Upper lobe of left lung (tissue), 6 donors: ENCODE data around the gene SMAD7. TPM values are rescaled to one million over a fixed set of nuclear protein-coding genes. Genes with fewer than 3 reads are reported as not detected.

ENCODE experiments used
- ATAC-seq, 2 donors: fragments of 200-7000 bp; cut with Tn5 transposase; one replicate each; pipeline ENCODE4 v1.9.1; 2022; ENCODE audit warnings: mild to moderate bottlenecking in 2 of 2, moderate library complexity in 2 of 2; ENCODE audit not compliant: low FRiP score in 2 of 2
- DNase-seq, 2 donors: peaks; one replicate each; pipeline ENCODE4 v3.0.0-alpha.2; 2019 to 2020
- H3K27ac ChIP-seq, 4 donors: fragments of 200-600 bp; sonication (generic); one replicate each; pipeline ENCODE4 v1.5.1; 2016 to 2019
- H3K27me3 ChIP-seq, 4 donors: fragments of 200-600 bp; sonication (generic); one replicate each; pipeline ENCODE4 v1.5.1; 2017 to 2019
- H3K36me3 ChIP-seq, 4 donors: fragments of 200-600 bp; sonication (generic); one replicate each; pipeline ENCODE4 v1.5.1; 2016 to 2019
- H3K4me1 ChIP-seq, 4 donors: fragments of 200-600 bp; sonication (generic); one replicate each; pipeline ENCODE4 v1.5.1; 2018 to 2019
- H3K4me3 ChIP-seq, 4 donors: fragments of 200-600 bp; sonication (generic); one replicate each; pipeline ENCODE4 v1.5.1; 2017 to 2019; ENCODE audit warnings: mild to moderate bottlenecking in 2 of 4, moderate library complexity in 1 of 4
- H3K9me3 ChIP-seq, 4 donors: fragments of 200-600 bp; sonication (generic); one replicate each; pipeline ENCODE4 v1.5.1; 2018 to 2019
- EP300 ChIP-seq, 4 donors: sonication (generic); formaldehyde crosslinking; IDR thresholded peaks; one replicate each; pipeline ENCODE4 v1.5.1; 2017; ENCODE audit warnings: antibody characterized with exemption in 4 of 4, control low read depth in 2 of 4
- POLR2A ChIP-seq, 4 donors: fragments of 450-650 bp; IDR thresholded peaks; one replicate each; pipeline ENCODE4 v1.5.1; 2016 to 2017; ENCODE audit warnings: antibody characterized with exemption in 4 of 4, mild to moderate bottlenecking in 2 of 4
- POLR2AphosphoS5 ChIP-seq, 2 donors: sonication (generic); formaldehyde crosslinking; IDR thresholded peaks; one replicate each; pipeline ENCODE4 v1.5.1; 2017; ENCODE audit warnings: antibody characterized with exemption in 2 of 2
- WGBS, 2 donors: methylation state at CpG; one replicate each; pipeline ENCODE4 v1.1.5; 2017 to 2018; 5-methylcytosine and 5-hydroxymethylcytosine counted together
- total RNA-seq, 6 donors: library from RNA; depleted of rRNA in 4 of 6; stranded (reverse); fragments of >200 nt in 4 of 6; gene quantifications; one replicate each; pipeline versions ENCODE4 v1.1.0 to v1.2.1, GENCODE V29; 2016 to 2021
- TF ChIP-seq, protein P1 (sequence below), 6 experiments: fragments of 450-650 bp in 4 of 6; fragments of 200-600 bp in 2 of 6; sonication (generic) in 2 of 6; IDR thresholded peaks; one replicate each; pipeline ENCODE4 v1.5.1; 2016 to 2019; ENCODE audit warnings: antibody characterized with exemption in 6 of 6
- donor health status: DM: no; HTN: no; CAD: no; lungs with moderate emphysema.
- donor health status: DM: no; HTN: yes; CAD: no; lungs with severe emphysema.

SMAD7 gene
- total RNA-seq, 6 donors from 2014 or later, result 39.6 to 89.0 (median 61.5) TPM

DNA sequence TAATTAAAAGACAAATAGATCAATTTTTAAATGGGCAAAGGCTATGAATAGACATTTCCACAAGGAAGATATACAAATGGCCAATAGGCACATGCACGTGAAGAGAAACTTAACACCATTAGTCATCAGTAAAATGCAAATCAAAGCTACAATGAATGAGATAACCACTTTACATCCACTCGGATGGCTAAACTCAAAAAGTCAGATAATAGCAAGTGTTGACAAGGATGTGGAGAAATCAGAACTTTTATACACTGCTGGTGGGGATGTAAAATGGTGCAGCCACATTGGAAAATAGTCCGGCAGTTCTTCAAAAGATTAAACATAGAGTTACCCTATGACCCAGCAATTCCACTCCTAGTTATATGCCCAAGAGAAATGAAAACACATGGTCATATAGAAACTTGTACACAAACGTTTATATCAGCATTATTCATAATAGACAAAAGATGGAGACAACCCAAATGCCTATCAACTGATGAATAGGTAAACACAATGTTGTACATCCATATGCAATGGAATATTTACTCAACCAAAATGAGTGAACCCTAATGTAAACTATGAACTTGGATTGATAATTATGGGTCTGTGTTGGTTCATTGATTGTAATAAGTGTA, 51.1 kb downstream of the SMAD7 start:
- TF ChIP-seq POLR2A (IDR thresholded peaks at IDR 0.05), result no peak
- TF ChIP-seq POLR2AphosphoS5 (IDR thresholded peaks at IDR 0.05), result no peak
- TF ChIP-seq EP300 (IDR thresholded peaks at IDR 0.05), result no peak
- TF ChIP-seq, protein P1, sequence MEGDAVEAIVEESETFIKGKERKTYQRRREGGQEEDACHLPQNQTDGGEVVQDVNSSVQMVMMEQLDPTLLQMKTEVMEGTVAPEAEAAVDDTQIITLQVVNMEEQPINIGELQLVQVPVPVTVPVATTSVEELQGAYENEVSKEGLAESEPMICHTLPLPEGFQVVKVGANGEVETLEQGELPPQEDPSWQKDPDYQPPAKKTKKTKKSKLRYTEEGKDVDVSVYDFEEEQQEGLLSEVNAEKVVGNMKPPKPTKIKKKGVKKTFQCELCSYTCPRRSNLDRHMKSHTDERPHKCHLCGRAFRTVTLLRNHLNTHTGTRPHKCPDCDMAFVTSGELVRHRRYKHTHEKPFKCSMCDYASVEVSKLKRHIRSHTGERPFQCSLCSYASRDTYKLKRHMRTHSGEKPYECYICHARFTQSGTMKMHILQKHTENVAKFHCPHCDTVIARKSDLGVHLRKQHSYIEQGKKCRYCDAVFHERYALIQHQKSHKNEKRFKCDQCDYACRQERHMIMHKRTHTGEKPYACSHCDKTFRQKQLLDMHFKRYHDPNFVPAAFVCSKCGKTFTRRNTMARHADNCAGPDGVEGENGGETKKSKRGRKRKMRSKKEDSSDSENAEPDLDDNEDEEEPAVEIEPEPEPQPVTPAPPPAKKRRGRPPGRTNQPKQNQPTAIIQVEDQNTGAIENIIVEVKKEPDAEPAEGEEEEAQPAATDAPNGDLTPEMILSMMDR (IDR thresholded peaks at IDR 0.05), result no peak
- Histone ChIP-seq H3K9me3 (peaks cover 0 to 2% (median under 1%) of the 10 kb centered on the region in 4 donors), H3K27me3 (no peaks in the 10 kb centered on the region), H3K27ac (no peak overlapping the region), H3K4me3 (no peak overlapping the region), H3K4me1 (peaks cover 29 to 37% (median 32%) of the 10 kb centered on the region in 4 donors), H3K36me3 (no peaks in the 10 kb centered on the region)
- ATAC-seq, result no peak
- DNase-seq, result no peak
- WGBS, 2 donors, result 83 to 92% methylated on average over 4 of the region's 4 CpGs

DNA sequence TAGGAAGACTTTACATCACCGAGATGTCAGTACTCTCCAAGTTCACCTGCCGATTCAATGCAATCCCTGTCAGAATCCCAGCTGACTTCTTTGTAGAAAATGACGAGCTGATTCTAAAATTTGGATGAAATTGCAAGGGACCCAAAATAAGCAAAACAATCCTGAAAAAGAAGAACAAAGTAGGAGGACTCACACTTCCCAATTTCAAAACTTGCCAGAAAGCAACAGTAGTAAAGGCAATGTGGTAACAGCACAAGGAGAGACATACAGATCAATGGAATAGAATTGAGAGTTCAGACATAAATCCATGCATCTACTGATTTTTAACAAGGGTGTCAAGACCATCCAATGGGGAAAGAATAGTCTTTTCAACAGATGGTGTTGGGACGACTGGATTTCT, 52.2 kb downstream of the SMAD7 start:
- no peaks in the 10 kb centered on the region for H3K9me3 ChIP-seq
- no peak for ATAC-seq
- no peak overlapping the region for H3K4me3 ChIP-seq
- DNase-seq, result no peak
- H3K27me3 ChIP-seq, result no peaks in the 10 kb centered on the region
- H3K4me1 ChIP-seq, result peaks cover 29 to 41% (median 34%) of the 10 kb centered on the region in 4 donors
- H3K27ac ChIP-seq, result no peak overlapping the region
- H3K36me3 ChIP-seq, result no peaks in the 10 kb centered on the region
- WGBS, 2 donors, result 88 to 92% methylated on average over 4 of the region's 4 CpGs
- TF ChIP-seq POLR2AphosphoS5 (IDR thresholded peaks at IDR 0.05), result no peak
- no peak for TF ChIP-seq POLR2A (IDR thresholded peaks at IDR 0.05)
- TF ChIP-seq, protein P1 (IDR thresholded peaks at IDR 0.05), result no peak

DNA sequence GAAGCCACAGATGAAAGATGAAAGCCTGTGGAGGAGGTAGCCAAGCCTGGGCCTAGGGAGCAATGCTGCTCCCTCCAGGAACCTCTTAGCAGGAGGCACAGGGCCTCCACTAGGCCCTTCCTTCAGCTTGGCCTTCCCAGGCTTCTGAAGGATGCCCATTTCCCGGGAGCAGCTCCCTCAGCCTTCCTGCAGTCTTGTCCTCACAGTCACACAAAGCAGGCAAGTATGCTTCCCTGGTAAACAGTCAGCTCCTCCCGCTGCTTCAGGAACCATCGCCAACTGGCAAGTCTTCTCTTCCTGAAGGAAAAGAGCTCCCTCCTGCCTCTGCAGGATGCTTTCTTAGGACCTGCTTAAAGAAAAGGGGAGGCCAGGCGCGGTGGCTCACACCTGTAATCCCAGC, 53.2 kb downstream of the SMAD7 start:
- no peak for DNase-seq
- no peak overlapping the region for H3K4me3 ChIP-seq
- H3K4me1 ChIP-seq, result peaks cover 27 to 40% (median 32%) of the 10 kb centered on the region in 4 donors
- peak overlapping the region in 3 of 4 donors; percentile 25 to 70 (median 61) for H3K27ac ChIP-seq
- no peaks in the 10 kb centered on the region for H3K27me3 ChIP-seq
- no peak for TF ChIP-seq POLR2A (IDR thresholded peaks at IDR 0.05)
- TF ChIP-seq, protein P1 (IDR thresholded peaks at IDR 0.05), result no peak
- no peak for TF ChIP-seq POLR2AphosphoS5 (IDR thresholded peaks at IDR 0.05)
- no peak for TF ChIP-seq EP300 (IDR thresholded peaks at IDR 0.05)
- no peak for ATAC-seq
- H3K9me3 ChIP-seq, result no peaks in the 10 kb centered on the region
- no peaks in the 10 kb centered on the region for H3K36me3 ChIP-seq
- WGBS, 2 donors, result 74 to 83% methylated on average over 5 of the region's 5 CpGs

DNA sequence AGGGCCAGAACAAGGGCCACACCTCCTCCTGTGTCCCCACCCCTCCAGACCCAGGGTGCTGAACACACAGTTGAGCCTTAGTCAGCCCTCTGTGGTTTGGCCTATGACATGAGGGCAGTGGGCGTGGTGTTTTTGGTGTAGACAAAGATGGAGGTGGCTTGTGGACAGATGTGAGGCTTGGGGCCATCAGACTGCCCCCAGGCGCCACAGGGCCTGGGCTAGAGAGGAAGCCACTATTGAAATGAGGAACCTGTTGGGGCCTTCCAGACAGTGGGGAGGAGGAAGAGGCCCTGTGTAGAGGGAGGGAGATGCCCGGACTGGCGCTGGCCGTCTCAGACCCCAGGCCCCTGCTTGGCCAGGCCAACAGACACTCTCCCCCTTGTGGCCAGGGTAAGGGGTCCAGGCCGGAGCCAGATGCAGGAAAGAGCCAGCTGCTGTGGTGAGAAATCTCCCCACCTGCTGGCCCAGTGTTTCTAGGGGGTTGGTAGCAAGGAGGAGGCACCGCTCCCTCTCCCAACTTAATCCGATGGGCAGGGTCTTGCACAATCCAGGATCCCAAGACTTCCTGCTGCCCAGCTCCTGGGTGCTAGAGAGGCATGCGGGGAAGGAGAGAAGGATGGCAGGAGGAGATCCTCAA, 53.8 kb downstream of the SMAD7 start:
- peak; percentile 79 to 81 for DNase-seq
- TF ChIP-seq EP300 (IDR thresholded peaks at IDR 0.05), result no peak
- TF ChIP-seq, protein P1 (IDR thresholded peaks at IDR 0.05), result peak in 3 of 6 experiments; percentile 16 to 25 (median 19)
- no peak for TF ChIP-seq POLR2AphosphoS5 (IDR thresholded peaks at IDR 0.05)
- peak in 1 of 4 donors; percentile 54 for TF ChIP-seq POLR2A (IDR thresholded peaks at IDR 0.05)
- Histone ChIP-seq H3K27ac (peak overlapping the region; percentile 18 to 70 (median 43)), H3K4me1 (peaks cover 21 to 35% (median 26%) of the 10 kb centered on the region in 4 donors), H3K27me3 (no peaks in the 10 kb centered on the region), H3K4me3 (no peak overlapping the region), H3K36me3 (no peaks in the 10 kb centered on the region), H3K9me3 (no peaks in the 10 kb centered on the region)
- WGBS, 2 donors, result 66 to 79% methylated on average over 8 to 9 of the region's 9 CpGs
- peak; percentile 88 for ATAC-seq
